Thyroid gland (tissue), 4 donors: ENCODE results near the gene ITPR2.

Source experiments
- POLR2A ChIP-seq, 2 donors: fragments of 450-650 bp; IDR thresholded peaks; one replicate each; pipeline ENCODE4 v1.6.1; 2017; ENCODE audit warnings: antibody characterized with exemption in 2 of 2, mild to moderate bottlenecking in 2 of 2, moderate library complexity in 1 of 2
- TF ChIP-seq, protein P1 (sequence below), 6 experiments: fragments of 200-600 bp in 3 of 6; fragments of 450-650 bp in 3 of 6; sonication (generic) in 3 of 6; IDR thresholded peaks; one replicate each; pipeline ENCODE4 v1.5.1; 2016 to 2019; ENCODE audit warnings: antibody characterized with exemption in 6 of 6, mild to moderate bottlenecking in 2 of 6, inconsistent platforms in 1 of 6, moderate library complexity in 1 of 6

GRCh38 chr12:26737487-26738030 is 95.4 kb downstream of the ITPR2 start:
- TF ChIP-seq, protein P1, sequence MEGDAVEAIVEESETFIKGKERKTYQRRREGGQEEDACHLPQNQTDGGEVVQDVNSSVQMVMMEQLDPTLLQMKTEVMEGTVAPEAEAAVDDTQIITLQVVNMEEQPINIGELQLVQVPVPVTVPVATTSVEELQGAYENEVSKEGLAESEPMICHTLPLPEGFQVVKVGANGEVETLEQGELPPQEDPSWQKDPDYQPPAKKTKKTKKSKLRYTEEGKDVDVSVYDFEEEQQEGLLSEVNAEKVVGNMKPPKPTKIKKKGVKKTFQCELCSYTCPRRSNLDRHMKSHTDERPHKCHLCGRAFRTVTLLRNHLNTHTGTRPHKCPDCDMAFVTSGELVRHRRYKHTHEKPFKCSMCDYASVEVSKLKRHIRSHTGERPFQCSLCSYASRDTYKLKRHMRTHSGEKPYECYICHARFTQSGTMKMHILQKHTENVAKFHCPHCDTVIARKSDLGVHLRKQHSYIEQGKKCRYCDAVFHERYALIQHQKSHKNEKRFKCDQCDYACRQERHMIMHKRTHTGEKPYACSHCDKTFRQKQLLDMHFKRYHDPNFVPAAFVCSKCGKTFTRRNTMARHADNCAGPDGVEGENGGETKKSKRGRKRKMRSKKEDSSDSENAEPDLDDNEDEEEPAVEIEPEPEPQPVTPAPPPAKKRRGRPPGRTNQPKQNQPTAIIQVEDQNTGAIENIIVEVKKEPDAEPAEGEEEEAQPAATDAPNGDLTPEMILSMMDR (IDR thresholded peaks at IDR 0.05), result no peak
- no peak for TF ChIP-seq POLR2A (IDR thresholded peaks at IDR 0.05)
